NB4 (cell line): ENCODE data around the gene ENTPD2.

Source experiments
- DNase-seq: peaks from one replicate; pipeline ENCODE4 v3.0.0; 2010; ENCODE audit warnings: low read depth
- H3K4me3 ChIP-seq: one replicate; pipeline ENCODE4 v1.5.1; 2011; ENCODE audit warnings: mild to moderate bottlenecking, low read depth, low read length, moderate library complexity
- MAX ChIP-seq: IDR thresholded peaks from 2 replicates; pipeline ENCODE4 v1.6.1; 2011; ENCODE audit warnings: low read depth, low read length
- MYC ChIP-seq: IDR thresholded peaks from 2 replicates; pipeline ENCODE4 v1.6.1; 2011; ENCODE audit warnings: low read depth, low read length
- POLR2A ChIP-seq: IDR thresholded peaks from 2 replicates; pipeline ENCODE4 v1.6.1; 2011; ENCODE audit warnings: mild to moderate bottlenecking; ENCODE audit not compliant: insufficient read length; ENCODE audit errors: extremely low read depth
- TF ChIP-seq, protein P1 (sequence below): IDR thresholded peaks from one replicate; pipeline ENCODE4 v1.5.1; 2012; ENCODE audit warnings: low read depth, low read length

Gene ENTPD2

DNA sequence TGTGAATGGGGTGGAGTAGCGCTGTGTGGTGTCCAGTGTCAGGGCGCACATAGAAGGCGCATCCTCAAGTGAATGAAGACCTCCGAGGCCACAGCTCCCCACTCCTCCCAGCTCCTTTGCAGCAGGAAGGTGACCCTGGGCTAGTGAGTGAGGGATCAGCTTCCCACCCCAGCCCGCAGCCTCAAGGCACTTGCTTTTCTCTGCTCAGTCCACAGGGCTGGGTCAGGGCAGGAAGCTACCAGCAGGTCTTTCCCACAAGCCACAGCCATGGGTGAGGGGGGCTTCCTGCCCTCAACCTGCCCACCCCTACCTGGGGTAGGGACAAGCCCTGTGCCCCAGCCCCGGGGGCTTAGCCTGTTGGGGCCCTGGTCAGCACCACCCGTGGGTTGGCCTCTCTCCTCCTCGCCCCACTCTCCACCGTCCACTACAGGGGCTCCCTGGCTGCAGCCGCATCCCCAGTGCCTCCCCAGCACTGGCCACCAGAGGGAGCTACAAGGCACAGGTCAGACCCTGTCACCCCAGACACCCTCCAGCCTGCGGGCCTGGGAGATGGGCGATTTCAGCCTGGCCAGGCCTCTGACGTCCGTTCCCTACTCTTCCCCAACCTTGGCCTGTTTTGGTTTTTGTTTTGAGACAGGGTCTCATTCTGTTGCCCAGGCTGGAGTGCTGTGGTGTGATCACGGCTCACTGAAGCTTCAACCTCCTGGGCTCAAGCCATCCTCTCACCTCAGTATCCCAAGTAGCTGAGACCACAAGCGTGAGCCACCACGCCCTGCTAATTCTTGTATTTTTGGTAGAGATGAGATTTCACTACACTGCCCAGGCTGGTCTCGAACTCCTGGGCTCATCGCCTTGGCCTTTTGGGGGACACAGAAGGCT is 24.6 kb downstream of the ENTPD2 start:
- DNase-seq: peak; percentile 92
- TF ChIP-seq POLR2A (peak; percentile 10), MAX (no peak)
- TF ChIP-seq, protein P1, sequence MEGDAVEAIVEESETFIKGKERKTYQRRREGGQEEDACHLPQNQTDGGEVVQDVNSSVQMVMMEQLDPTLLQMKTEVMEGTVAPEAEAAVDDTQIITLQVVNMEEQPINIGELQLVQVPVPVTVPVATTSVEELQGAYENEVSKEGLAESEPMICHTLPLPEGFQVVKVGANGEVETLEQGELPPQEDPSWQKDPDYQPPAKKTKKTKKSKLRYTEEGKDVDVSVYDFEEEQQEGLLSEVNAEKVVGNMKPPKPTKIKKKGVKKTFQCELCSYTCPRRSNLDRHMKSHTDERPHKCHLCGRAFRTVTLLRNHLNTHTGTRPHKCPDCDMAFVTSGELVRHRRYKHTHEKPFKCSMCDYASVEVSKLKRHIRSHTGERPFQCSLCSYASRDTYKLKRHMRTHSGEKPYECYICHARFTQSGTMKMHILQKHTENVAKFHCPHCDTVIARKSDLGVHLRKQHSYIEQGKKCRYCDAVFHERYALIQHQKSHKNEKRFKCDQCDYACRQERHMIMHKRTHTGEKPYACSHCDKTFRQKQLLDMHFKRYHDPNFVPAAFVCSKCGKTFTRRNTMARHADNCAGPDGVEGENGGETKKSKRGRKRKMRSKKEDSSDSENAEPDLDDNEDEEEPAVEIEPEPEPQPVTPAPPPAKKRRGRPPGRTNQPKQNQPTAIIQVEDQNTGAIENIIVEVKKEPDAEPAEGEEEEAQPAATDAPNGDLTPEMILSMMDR: peak; percentile 89
- peak overlapping the region; percentile 64 for H3K4me3 ChIP-seq

DNA sequence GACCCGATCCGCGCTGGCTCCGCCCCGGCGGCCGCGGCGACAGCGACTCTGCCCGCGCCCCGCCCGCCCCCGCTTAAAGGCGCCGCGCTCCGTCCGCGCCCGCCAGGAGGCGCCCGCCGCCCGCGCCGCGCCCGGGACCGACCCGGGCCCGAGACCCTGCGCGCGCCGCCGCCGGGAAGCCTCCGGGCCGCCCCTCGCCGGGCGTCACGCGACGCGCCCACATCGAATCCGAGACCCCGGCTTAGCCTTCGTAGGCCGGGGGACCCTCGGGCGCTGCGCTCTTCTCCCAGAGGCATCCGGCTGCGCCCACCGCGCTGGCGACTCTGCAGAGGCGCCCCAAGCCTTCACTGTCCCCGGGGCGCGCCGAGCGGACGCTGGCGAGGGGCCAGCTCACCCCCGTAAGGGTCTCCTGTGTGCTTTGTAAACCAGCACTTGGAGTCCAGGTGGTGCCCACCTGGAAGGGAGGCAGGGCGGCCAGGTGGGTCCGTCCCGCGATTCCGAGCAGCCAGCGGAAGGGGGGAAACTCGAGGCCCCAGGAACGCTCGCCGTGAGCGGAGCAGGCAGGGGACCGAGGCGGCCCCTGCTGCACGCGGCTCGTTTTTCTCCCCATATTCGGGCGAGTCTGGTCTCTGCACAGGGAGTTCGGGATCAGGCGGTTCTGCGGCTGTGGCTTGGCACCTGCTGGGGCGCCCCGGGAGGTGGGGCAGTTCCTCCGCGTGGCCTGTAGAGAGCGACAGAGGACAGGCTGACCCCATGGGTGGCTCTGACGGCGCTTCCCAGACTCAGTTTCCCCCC is 25.4 kb downstream of the ENTPD2 start:
- peak; percentile 90 for DNase-seq
- peak overlapping the region; percentile 64 for H3K4me3 ChIP-seq
- TF ChIP-seq POLR2A: peak; percentile 10
- 0 out of 2 replicates have a peak, but pooled peaks have one; percentile 30 for TF ChIP-seq MAX
- TF ChIP-seq, protein P1: peak; percentile 71
- TF ChIP-seq MYC: peak; percentile 45; the same call in 1 of the 2 replicates

GRCh38 chr9:137027369-137028262 is 26.2 kb downstream of the ENTPD2 start, which contains the start of gene ABCA2:
ABCA2 (minus strand) TSS chr9:137028237; CDS start chr9:137028140, 97 bp downstream.
- DNase-seq: peak; percentile 50
- peak within 1 kb of the TSS; percentile 85 for H3K4me3 ChIP-seq
- TF ChIP-seq MYC (no peak), MAX (no peak), POLR2A (no peak)
- TF ChIP-seq, protein P1: no peak

GRCh38 chr9:137026828-137027227 is 27.0 kb downstream of the ENTPD2 start:
- peak; percentile 37 for DNase-seq
- H3K4me3 ChIP-seq: peak overlapping the region; percentile 85
- TF ChIP-seq, protein P1: no peak

DNA sequence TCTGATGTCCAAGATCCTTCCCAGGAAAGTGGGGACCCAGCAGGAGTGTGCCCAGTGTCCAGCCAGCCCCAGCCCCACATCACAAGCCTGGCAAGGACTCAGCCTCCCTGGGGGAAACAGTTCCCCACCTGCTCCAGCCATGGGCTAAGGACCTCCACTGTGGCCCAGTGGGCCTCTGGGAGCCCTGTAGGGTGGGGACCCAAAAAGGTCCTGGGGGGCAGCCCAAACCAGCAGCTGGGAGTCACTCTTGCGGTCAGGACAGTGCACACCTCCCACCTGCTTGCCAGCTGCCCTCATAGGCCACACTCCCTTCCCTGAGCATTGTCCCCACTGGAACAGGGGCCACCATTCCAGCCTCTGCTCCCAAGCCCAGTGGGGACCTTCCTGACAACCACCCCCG is 27.5 kb downstream of the ENTPD2 start:
- H3K4me3 ChIP-seq: peak overlapping the region; percentile 85
- no peak for DNase-seq
- TF ChIP-seq POLR2A (no peak), MAX (no peak), MYC (no peak)
- TF ChIP-seq, protein P1: no peak
